ENCODE data around the gene ICAM4.
"Not testable (repeated sequence)": the region's sequence is repeated elsewhere in the genome, so short reads cannot be mapped to it uniquely, and the experiment has no call there.

The ICAM4 gene

GRCh38 chr19:10269333-10270179 is 17.2 kb upstream of the ICAM4 start:
- peak; percentile 21 for DNase-seq

- DNase-seq: no peak
Measured at GRCh38 chr19:10270180-10270615, 16.6 kb upstream of the ICAM4 start.

DNA sequence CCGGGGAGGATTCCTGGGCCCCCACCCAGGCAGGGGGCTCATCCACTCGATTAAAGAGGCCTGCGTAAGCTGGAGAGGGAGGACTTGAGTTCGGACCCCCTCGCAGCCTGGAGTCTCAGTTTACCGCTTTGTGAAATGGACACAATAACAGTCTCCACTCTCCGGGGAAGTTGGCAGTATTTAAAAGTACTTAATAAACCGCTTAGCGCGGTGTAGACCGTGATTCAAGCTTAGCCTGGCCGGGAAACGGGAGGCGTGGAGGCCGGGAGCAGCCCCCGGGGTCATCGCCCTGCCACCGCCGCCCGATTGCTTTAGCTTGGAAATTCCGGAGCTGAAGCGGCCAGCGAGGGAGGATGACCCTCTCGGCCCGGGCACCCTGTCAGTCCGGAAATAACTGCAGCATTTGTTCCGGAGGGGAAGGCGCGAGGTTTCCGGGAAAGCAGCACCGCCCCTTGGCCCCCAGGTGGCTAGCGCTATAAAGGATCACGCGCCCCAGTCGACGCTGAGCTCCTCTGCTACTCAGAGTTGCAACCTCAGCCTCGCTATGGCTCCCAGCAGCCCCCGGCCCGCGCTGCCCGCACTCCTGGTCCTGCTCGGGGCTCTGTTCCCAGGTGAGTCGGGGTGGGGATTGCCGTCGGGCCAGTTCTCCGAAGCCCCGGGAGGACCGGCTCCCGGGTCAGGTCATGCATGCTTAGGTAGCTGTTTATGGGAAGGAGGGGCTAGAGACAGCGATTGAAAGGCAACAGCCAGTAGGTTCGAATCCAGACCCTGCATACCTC is 15.9 kb upstream of the ICAM4 start, which contains the start of gene ICAM1:
Gene ICAM1 (plus strand): TSS at position 505 of the 779 bp plus-strand sequence. CDS start 40 bp downstream, at position 545.
- no peak for DNase-seq

GRCh38 chr19:10271543-10272086 is 15.1 kb upstream of the ICAM4 start:
- DNase-seq: no peak

DNA sequence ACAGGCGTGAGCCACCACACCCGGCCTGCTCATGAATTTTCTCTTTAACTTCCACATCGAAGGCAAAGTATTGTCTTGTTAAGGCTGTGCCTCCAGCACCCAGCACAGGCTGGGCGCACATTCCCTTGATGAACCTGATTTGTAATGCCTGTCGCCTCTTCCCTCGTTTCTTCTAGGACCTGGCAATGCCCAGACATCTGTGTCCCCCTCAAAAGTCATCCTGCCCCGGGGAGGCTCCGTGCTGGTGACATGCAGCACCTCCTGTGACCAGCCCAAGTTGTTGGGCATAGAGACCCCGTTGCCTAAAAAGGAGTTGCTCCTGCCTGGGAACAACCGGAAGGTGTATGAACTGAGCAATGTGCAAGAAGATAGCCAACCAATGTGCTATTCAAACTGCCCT is 12.2 kb upstream of the ICAM4 start:
- DNase-seq: no peak

DNA sequence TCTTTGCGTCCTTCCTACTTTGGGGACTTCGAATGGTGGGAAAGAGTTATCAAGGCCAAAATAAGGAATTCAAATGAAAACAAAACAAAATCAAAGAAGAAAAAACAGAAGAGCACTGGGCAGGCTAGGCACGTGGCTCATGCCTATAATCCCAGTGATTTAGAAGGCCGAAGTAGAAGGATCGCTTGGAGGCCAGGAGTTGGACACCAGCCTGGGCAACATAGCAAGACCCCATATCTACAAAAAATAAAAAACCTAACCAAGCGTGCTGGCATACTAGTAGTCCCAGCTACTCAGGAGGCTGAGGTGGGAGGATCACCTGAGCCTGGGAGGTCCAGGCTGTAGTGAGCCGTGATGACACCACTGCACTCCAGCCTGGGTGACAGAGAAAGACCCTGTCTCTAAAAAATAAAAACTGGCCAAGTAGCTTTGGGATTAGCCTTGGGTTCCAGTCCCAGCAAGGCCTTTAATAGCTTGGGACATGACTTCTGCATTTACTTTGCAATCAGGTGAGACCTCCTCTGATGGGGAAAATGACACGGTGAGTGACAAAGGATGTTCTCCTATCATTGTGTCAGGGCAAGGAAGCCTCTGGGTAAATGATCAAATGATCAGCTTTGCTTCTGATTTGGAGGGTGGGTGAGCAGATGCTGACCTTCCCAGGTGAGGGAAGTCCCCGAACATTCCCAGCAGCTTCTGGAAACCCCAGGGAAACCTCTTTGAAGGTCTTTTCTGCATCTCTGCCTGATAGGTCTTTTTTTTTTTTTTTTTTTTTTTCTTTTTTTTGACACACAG is 8.8 kb upstream of the ICAM4 start:
- no peak for DNase-seq

DNA sequence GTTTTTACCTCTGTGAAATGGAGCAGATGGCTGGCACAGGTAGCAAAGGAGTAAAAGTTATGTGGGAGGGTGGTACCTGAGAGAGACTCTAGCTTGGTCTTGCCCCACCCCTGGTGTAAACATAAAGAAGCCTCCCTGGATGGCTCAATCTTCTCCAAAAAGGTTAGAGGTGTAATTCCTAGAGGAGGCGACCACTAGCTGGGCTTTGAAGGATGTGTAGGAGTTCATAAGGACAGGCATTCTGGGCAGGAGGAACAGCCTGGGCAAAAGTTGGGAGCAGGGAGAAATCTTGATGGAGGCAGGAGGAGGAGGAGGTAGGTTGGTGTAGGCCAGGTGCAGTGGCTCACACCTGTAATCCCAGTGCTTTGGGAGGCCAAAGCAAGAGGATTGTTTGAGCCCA is 7.8 kb upstream of the ICAM4 start:
- DNase-seq: no peak

- no peak for DNase-seq
Measured at GRCh38 chr19:10279737-10280442, 6.9 kb upstream of the ICAM4 start.

GRCh38 chr19:10282043-10282442 is 4.7 kb upstream of the ICAM4 start:
- DNase-seq: not testable (repeated sequence)

- DNase-seq: no peak
Measured at GRCh38 chr19:10283301-10284064, 3.3 kb upstream of the ICAM4 start.

- no peak for DNase-seq
Measured at GRCh38 chr19:10284065-10284959, 2.4 kb upstream of the ICAM4 start.

- DNase-seq: no peak
Measured at GRCh38 chr19:10284960-10285278, 1.8 kb upstream of the ICAM4 start.

GRCh38 chr19:10285393-10285792 is 1.4 kb upstream of the ICAM4 start:
- DNase-seq: no peak

DNA sequence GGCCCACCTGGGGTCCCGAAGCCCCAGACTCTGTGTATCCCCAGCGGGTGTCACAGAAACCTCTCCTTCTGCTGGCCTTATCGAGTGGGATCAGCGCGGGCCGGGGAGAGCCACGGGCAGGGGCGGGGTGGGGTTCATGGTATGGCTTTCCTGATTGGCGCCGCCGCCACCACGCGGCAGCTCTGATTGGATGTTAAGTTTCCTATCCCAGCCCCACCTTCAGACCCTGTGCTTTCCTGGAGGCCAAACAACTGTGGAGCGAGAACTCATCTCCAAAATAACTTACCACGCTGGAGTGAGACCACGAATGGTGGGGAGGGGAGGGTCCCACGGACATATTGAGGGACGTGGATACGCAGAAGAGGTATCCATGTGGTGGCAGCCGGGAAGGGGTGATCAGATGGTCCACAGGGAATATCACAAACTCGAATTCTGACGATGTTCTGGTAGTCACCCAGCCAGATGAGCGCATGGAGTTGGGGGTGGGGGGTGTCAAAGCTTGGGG is 2.0 kb downstream of the ICAM4 start:
- DNase-seq: peak; percentile 44

DNA sequence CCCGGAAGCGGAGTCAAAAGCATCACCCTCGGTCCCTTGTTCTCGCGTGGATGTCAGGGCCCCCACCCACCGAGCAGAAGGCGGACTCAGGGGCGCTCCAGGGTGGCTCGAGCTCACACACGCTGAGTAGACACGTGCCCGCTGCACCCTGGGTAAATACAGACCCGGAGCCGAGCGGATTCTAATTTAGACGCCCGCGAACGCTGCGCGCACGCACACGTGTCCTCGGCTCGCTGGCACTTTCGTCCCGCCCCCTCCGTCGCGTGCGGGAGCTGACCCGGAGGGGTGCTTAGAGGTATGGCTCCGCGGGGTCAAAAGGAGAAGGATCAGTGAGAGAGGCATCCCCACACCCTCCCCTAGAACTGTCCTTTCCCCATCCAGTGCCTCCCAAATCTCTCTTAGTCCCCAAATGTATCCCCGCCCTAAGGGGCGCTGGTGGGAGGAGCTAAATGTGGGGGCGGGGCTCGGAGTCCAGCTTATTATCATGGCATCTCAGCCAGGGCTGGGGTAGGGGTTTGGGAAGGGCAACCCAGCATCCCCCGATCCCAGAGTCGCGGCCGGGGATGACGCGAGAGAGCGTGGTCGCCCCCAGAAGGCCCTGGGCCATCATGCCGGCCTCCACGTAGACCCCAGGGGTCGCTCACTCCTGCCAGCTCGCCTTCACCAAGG is 2.5 kb downstream of the ICAM4 start:
- DNase-seq: peak; percentile 37

GRCh38 chr19:10289836-10290356 is 3.1 kb downstream of the ICAM4 start, which contains the start of gene ICAM5:
ICAM5 (plus strand) TSS chr19:10289952; CDS start chr19:10290044, 92 bp downstream.
- no peak for DNase-seq

- no peak for DNase-seq
Measured at GRCh38 chr19:10290357-10290875, 3.7 kb downstream of the ICAM4 start.

- DNase-seq: no peak
Measured at GRCh38 chr19:10290876-10291553, 4.3 kb downstream of the ICAM4 start.
